Fibroblast of mammary gland (primary cell): Measurements from ENCODE around the gene GRIK3.

ENCODE experiments used
- DNase-seq: peaks from one replicate; pipeline ENCODE4 v3.0.0-alpha.2; 2010; ENCODE audit warnings: low read depth
- H3K4me3 ChIP-seq: 2 replicates; pipeline ENCODE4 v1.5.1; 2011; ENCODE audit warnings: low read depth, mild to moderate bottlenecking, low read length, moderate library complexity; ENCODE audit not compliant: control insufficient read depth
- TF ChIP-seq, protein P1 (sequence below): conservative IDR thresholded peaks from 2 replicates; pipeline ENCODE4 v1.5.1; 2011; ENCODE audit warnings: low read depth, low read length, inconsistent platforms; ENCODE audit not compliant: control insufficient read depth, insufficient read depth

GRIK3 gene

DNA sequence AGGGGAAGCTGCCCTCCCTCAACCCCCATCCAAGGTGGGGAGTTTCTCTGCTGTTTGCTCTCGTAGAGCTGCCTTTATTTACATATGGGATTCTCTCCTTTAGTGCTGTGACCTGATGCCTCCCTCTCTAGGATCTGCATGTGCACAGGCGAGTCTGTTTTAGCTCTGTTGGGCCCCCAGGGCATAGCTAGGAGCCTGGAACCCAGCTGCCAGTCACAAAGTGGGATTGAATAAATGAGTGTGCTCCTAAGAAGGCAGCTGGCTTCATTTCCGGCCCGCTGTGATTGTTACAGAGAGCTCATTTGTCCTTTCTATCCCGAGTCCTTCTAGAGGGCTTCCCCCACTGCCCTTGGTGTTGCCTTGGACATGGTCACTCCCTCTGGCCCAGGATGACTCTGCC, 176.6 kb downstream of the GRIK3 start:
- no peak overlapping the region for H3K4me3 ChIP-seq
- TF ChIP-seq, protein P1, sequence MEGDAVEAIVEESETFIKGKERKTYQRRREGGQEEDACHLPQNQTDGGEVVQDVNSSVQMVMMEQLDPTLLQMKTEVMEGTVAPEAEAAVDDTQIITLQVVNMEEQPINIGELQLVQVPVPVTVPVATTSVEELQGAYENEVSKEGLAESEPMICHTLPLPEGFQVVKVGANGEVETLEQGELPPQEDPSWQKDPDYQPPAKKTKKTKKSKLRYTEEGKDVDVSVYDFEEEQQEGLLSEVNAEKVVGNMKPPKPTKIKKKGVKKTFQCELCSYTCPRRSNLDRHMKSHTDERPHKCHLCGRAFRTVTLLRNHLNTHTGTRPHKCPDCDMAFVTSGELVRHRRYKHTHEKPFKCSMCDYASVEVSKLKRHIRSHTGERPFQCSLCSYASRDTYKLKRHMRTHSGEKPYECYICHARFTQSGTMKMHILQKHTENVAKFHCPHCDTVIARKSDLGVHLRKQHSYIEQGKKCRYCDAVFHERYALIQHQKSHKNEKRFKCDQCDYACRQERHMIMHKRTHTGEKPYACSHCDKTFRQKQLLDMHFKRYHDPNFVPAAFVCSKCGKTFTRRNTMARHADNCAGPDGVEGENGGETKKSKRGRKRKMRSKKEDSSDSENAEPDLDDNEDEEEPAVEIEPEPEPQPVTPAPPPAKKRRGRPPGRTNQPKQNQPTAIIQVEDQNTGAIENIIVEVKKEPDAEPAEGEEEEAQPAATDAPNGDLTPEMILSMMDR: no peak

GRCh38 chr1:36855699-36856494, 178.4 kb downstream of the GRIK3 start:
- H3K4me3 ChIP-seq: no peak overlapping the region
- TF ChIP-seq, protein P1: no peak
- DNase-seq: no peak

More for the DNA sequence above, 176.6 kb downstream of the GRIK3 start:
- no peak for DNase-seq

DNA sequence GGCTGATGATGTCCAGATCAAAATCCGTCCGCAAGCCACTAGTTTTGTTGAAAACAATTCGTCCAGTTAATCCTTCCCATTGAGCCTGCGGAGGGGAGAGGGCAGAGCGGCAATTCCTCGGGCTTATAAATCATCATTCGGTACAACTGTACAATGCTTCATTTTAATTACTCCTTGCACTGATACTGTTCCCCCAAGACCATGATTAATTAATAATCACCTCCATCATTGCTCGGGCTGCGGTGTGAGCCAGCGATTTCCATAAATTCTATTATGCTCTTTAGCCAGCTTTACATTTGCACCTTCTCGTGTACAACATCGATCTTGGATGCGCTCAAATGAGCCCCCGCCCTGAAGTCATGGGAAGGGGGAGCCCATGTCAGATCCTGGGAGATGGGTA, 180.7 kb downstream of the GRIK3 start:
- no peak for DNase-seq
- H3K4me3 ChIP-seq: no peak overlapping the region
- TF ChIP-seq, protein P1: no peak

- no peak overlapping the region for H3K4me3 ChIP-seq
- DNase-seq: no peak
- TF ChIP-seq, protein P1: no peak
Observed at GRCh38 chr1:36852586-36852985, 181.7 kb downstream of the GRIK3 start.

- DNase-seq: no peak
- H3K4me3 ChIP-seq: no peak overlapping the region
- TF ChIP-seq, protein P1: no peak
Observed at GRCh38 chr1:36851595-36851994, 182.7 kb downstream of the GRIK3 start.

- TF ChIP-seq, protein P1: no peak
- DNase-seq: no peak
- H3K4me3 ChIP-seq: no peak overlapping the region
Observed at GRCh38 chr1:36851087-36851486, 183.2 kb downstream of the GRIK3 start.
